ENCODE results near the gene WDR82.

The WDR82 gene

GRCh38 chr3:52231502-52232278, 46.8 kb downstream of the WDR82 start:
- H3K27me3 ChIP-seq (ENCODE audit: insufficient read depth, low read length, poor library complexity, severe bottlenecking) = no peaks in the 10 kb centered on the region
- H3F3A ChIP-seq (ENCODE audit: low read depth) = no peaks in the 10 kb centered on the region
- no peaks in the 10 kb centered on the region for H3K9me2 ChIP-seq (replicated peaks; ENCODE audit: low read depth, low read length)
- H3K9ac ChIP-seq (ENCODE audit: low read depth, low read length, poor library complexity, severe bottlenecking) = no peak overlapping the region
- no peak overlapping the region for H3K4me3 ChIP-seq (ENCODE audit: low read length, poor library complexity, severe bottlenecking)
- H2AFZ ChIP-seq (ENCODE audit: low read length) = no peak overlapping the region
- H4K20me1 ChIP-seq (ENCODE audit: insufficient read depth, low read length, poor library complexity, severe bottlenecking) = peaks cover 15% of the 10 kb centered on the region
- no peaks in the 10 kb centered on the region for H3K9me3 ChIP-seq (ENCODE audit: insufficient read depth, low read depth, low read length)
- H3K36me3 ChIP-seq (ENCODE audit: insufficient read depth, low read length) = peaks cover 29% of the 10 kb centered on the region; the same call in 1 of the 2 replicates
- TF ChIP-seq CTCF (conservative IDR thresholded peaks at IDR 0.05; ENCODE audit: low read length) (peak; percentile 82), EZH2phosphoT487 (IDR thresholded peaks at IDR 0.05; ENCODE audit: borderline replicate concordance) (no peak)
- H3K4me2 ChIP-seq (ENCODE audit: low read depth, low read length, poor library complexity, severe bottlenecking) = no peak overlapping the region
- H3K4me1 ChIP-seq (ENCODE audit: insufficient read depth, low read length, poor library complexity, severe bottlenecking) = peaks cover 3% of the 10 kb centered on the region
- H3K79me2 ChIP-seq (ENCODE audit: insufficient read depth, low read length) = peaks cover 22% of the 10 kb centered on the region

DNA sequence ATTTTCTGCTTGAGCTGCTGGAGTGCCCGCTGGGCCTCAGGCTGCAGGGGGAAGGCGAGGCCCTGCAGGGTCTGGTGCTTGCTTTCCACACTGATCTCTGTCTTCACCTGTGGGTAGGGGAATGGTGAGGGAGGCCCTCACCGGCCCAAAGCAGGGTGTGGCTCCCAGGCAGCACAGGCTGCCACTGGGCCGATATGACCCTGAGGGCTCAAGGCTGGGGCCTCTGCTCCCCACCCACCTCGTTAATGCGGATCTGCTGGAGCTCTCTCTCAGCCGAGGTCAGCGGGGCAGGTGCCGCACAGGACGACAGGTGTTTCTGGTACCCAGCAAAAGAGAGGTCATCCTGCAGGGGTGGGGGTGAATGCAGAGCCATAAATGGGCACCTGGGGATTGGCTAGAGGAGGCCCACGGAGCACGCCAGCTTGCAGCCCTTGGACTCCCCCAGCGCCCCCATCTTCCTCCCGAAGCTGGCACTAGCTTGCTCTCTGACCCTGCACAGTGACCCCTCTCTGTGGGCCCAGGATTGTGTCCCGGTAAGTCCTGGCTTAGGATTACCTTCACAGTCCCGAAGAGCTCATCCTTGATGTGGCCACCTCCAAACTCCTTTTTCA, 47.5 kb downstream of the WDR82 start:
- Histone ChIP-seq H3K36me3 (ENCODE audit: insufficient read depth, low read length) (peaks cover 29% of the 10 kb centered on the region; the same call in 1 of the 2 replicates), H3K4me3 (ENCODE audit: low read length, poor library complexity, severe bottlenecking) (no peak overlapping the region), H3K9me2 (replicated peaks; ENCODE audit: low read depth, low read length) (no peaks in the 10 kb centered on the region), H3K9me3 (ENCODE audit: insufficient read depth, low read depth, low read length) (no peaks in the 10 kb centered on the region), H3K4me2 (ENCODE audit: low read depth, low read length, poor library complexity, severe bottlenecking) (no peak overlapping the region), H2AFZ (ENCODE audit: low read length) (no peak overlapping the region), H3K9ac (ENCODE audit: low read depth, low read length, poor library complexity, severe bottlenecking) (no peak overlapping the region), H3K79me2 (ENCODE audit: insufficient read depth, low read length) (peaks cover 16% of the 10 kb centered on the region; the same call in 1 of the 2 replicates), H3F3A (ENCODE audit: low read depth) (no peaks in the 10 kb centered on the region), H4K20me1 (ENCODE audit: insufficient read depth, low read length, poor library complexity, severe bottlenecking) (peaks cover 15% of the 10 kb centered on the region), H3K27me3 (ENCODE audit: insufficient read depth, low read length, poor library complexity, severe bottlenecking) (no peaks in the 10 kb centered on the region), H3K4me1 (ENCODE audit: insufficient read depth, low read length, poor library complexity, severe bottlenecking) (peaks cover 3% of the 10 kb centered on the region)
- TF ChIP-seq CTCF (conservative IDR thresholded peaks at IDR 0.05; ENCODE audit: low read length) (no peak), EZH2phosphoT487 (IDR thresholded peaks at IDR 0.05; ENCODE audit: borderline replicate concordance) (no peak)

- H3K4me2 ChIP-seq (ENCODE audit: low read depth, low read length, poor library complexity, severe bottlenecking) = no peak overlapping the region
- H3K4me3 ChIP-seq (ENCODE audit: low read length, poor library complexity, severe bottlenecking) = no peak overlapping the region
- H3K27me3 ChIP-seq (ENCODE audit: insufficient read depth, low read length, poor library complexity, severe bottlenecking) = no peaks in the 10 kb centered on the region
- no peak overlapping the region for H3K9ac ChIP-seq (ENCODE audit: low read depth, low read length, poor library complexity, severe bottlenecking)
- TF ChIP-seq EZH2phosphoT487 (IDR thresholded peaks at IDR 0.05; ENCODE audit: borderline replicate concordance) (no peak), CTCF (conservative IDR thresholded peaks at IDR 0.05; ENCODE audit: low read length) (no peak)
- peaks cover 13% of the 10 kb centered on the region; the same call in 1 of the 2 replicates for H3K79me2 ChIP-seq (ENCODE audit: insufficient read depth, low read length)
- H3K9me2 ChIP-seq (replicated peaks; ENCODE audit: low read depth, low read length) = no peaks in the 10 kb centered on the region
- no peak overlapping the region for H2AFZ ChIP-seq (ENCODE audit: low read length)
- no peaks in the 10 kb centered on the region for H3F3A ChIP-seq (ENCODE audit: low read depth)
- H3K9me3 ChIP-seq (ENCODE audit: insufficient read depth, low read depth, low read length) = no peaks in the 10 kb centered on the region
- H3K36me3 ChIP-seq (ENCODE audit: insufficient read depth, low read length) = peaks cover 29% of the 10 kb centered on the region; the same call in 1 of the 2 replicates
- peaks cover 15% of the 10 kb centered on the region for H4K20me1 ChIP-seq (ENCODE audit: insufficient read depth, low read length, poor library complexity, severe bottlenecking)
- no peaks in the 10 kb centered on the region for H3K4me1 ChIP-seq (ENCODE audit: insufficient read depth, low read length, poor library complexity, severe bottlenecking)
Measured at GRCh38 chr3:52230461-52230860, 48.0 kb downstream of the WDR82 start.
